Effector memory CD8-positive, alpha-beta T cell (primary cell): ENCODE data around the gene SRCIN1.
A peak's percentile ranks its signal among the peaks of the same experiment; 100 is the strongest.

ENCODE experiments used
- ATAC-seq: fragments of 150-1000 bp; cut with Tn5 transposase; replicated peaks from 2 replicates; pipeline ENCODE4 v1.10.0; 2021; ENCODE audit warnings: mild to moderate bottlenecking, moderate library complexity
- DNase-seq, 3 experiments: peaks; one replicate each; pipeline ENCODE4 v3.0.0; 2021
- H3K27ac Mint-ChIP-seq, 2 donors: one replicate each; pipeline ENCODE4 v1.8.0; 2022; ENCODE audit warnings: mild to moderate bottlenecking in 2 of 2, mixed read lengths in 2 of 2, moderate library complexity in 2 of 2
- H3K27me3 Mint-ChIP-seq, 2 donors: one replicate each; pipeline ENCODE4 v1.8.0; 2022; ENCODE audit warnings: mixed read lengths in 2 of 2
- H3K36me3 Mint-ChIP-seq: one replicate; pipeline ENCODE4 v1.8.0; 2022; ENCODE audit warnings: mild to moderate bottlenecking, moderate library complexity, mixed read lengths; ENCODE audit not compliant: insufficient read depth
- H3K4me1 Mint-ChIP-seq, 2 donors: one replicate each; pipeline ENCODE4 v1.8.0; 2022; ENCODE audit warnings: low read depth in 2 of 2, mixed read lengths in 2 of 2
- H3K4me3 Mint-ChIP-seq, 2 donors: one replicate each; pipeline ENCODE4 v1.8.0; 2022; ENCODE audit warnings: mild to moderate bottlenecking in 2 of 2, mixed read lengths in 2 of 2, moderate library complexity in 2 of 2
- H3K9me3 Mint-ChIP-seq, 2 donors: one replicate each; pipeline ENCODE4 v1.8.0; 2022; ENCODE audit warnings: mixed read lengths in 2 of 2

The SRCIN1 gene

GRCh38 chr17:38577244-38577643 lies 28.5 kb downstream of the SRCIN1 start:
- H3K27ac Mint-ChIP-seq = no peak overlapping the region
- peaks cover 5 to 14% of the 10 kb centered on the region in 2 donors for H3K4me1 Mint-ChIP-seq
- peaks cover 72 to 93% of the 10 kb centered on the region in 2 donors for H3K27me3 Mint-ChIP-seq
- no peak for DNase-seq
- no peaks in the 10 kb centered on the region for H3K9me3 Mint-ChIP-seq
- no peak overlapping the region for H3K4me3 Mint-ChIP-seq
- ATAC-seq = no peak
- no peaks in the 10 kb centered on the region for H3K36me3 Mint-ChIP-seq

- no peaks in the 10 kb centered on the region for H3K36me3 Mint-ChIP-seq
- no peak overlapping the region for H3K4me3 Mint-ChIP-seq
- no peaks in the 10 kb centered on the region for H3K9me3 Mint-ChIP-seq
- no peak for ATAC-seq
- peaks cover 82 to 95% of the 10 kb centered on the region in 2 donors for H3K27me3 Mint-ChIP-seq
- no peak overlapping the region for H3K27ac Mint-ChIP-seq
- DNase-seq = no peak
- peaks cover 7 to 14% of the 10 kb centered on the region in 2 donors for H3K4me1 Mint-ChIP-seq
Measured at GRCh38 chr17:38575781-38576180, 30.0 kb downstream of the SRCIN1 start.

DNA sequence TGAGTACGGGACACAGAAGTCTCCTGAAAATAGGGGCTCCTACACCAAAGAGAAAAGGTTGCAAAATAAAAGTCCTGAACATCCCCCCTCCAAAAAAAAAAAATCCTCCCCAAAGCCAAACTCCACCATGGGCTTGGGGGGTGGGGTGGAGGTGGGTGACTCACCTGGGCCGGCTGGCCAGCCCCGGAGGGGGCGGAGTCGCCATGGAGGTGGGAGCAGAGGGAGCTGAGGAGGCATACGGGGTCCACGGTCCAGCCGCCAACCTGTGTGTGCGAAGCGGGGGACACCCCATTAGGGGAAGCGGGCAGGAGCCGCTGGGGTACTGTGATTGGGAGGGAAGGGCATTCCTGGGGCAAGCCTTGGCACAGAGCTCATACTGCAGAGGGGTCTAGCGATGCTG lies 31.0 kb downstream of the SRCIN1 start:
- Mint-ChIP-seq H3K4me1 (peaks cover 7 to 12% of the 10 kb centered on the region in 2 donors), H3K27ac (no peak overlapping the region), H3K36me3 (no peaks in the 10 kb centered on the region), H3K4me3 (no peak overlapping the region), H3K27me3 (peaks cover 82 to 95% of the 10 kb centered on the region in 2 donors), H3K9me3 (no peaks in the 10 kb centered on the region)
- DNase-seq = no peak
- ATAC-seq = no peak

DNA sequence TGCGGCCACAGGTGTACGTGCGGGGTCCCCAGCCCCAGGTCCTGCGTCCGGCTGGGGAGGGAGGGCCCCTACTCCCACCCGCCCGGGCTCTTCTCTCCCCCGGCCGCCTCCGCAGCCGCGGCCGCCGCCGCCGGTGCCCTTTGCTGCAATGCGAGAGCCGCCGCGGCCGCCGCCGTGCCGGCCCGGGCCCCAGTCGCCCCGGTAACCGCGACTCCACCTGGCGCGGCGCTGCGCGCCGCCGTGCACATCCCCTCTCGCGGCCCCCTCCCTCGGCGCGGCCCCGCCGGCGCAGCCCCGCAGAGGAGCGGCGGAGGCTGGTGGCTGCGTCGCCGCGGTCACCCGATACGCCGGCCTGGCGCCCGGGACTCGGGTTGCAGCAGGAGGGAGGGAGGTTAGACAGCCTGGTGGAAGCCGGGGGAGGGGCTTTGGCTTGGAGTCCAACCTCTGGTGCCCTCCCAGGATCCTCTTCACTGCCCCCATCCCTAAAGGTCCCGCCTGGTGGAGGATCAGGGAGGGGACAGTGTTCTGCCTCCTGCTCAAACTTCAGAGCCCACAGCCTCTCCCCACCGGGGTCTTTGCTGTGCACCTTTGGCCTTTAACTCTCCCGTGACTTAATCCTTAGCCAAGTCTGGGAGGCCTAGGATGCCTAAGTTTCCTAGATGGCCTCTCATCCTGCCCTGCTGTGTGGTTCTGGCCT lies 32.9 kb downstream of the SRCIN1 start:
- ATAC-seq (peak; percentile 71), DNase-seq (no peak)
- H3K9me3 Mint-ChIP-seq = no peaks in the 10 kb centered on the region
- H3K27me3 Mint-ChIP-seq = peaks cover 88 to 95% of the 10 kb centered on the region in 2 donors
- peaks cover 5 to 7% of the 10 kb centered on the region in 2 donors for H3K4me1 Mint-ChIP-seq
- H3K27ac Mint-ChIP-seq = no peak overlapping the region
- no peaks in the 10 kb centered on the region for H3K36me3 Mint-ChIP-seq
- peak overlapping the region; percentile 46 to 54 for H3K4me3 Mint-ChIP-seq

DNA sequence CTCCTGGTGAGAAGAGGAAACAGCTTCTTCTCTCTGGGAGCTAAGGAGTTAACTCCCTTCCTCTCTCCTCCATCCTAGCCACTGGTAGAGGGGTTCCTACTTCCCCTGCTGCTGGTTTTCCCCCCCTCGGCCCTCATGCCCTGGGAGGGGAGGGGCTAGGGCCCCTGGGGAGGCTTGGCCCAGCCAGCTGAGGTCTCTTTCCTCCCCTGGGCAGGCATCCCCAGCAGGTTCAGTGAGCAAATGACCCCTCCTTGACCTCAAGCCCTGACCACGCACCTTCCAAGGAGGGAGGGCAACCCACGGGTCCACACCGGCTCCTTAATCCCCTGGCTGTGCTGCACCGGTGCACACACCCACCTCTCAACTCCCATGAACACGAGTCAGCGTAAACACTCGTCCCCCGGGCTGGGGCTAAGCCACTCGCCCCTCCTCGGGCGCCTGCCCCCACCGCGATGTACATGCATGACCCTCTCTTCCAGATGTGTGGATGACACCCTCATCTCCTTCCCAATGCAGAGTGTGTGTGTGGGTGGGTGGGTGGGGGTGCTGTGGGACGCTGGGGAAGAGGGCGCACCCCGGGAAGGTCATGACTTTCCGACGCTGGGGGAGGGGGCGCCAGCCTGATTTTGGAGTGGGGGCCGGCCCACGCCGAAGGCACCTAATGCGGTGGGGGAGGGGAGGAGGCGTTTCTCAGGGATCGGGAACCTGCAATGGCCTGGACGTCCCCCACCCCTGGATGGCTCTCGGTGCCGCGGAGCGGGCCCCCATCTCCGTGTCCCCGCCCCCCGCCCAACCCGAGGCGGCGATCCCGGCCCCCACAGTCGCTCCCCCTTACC lies 33.7 kb downstream of the SRCIN1 start:
- H3K4me3 Mint-ChIP-seq = peak overlapping the region; percentile 5 to 23
- peaks cover 88 to 95% of the 10 kb centered on the region in 2 donors for H3K27me3 Mint-ChIP-seq
- ATAC-seq (no peak), DNase-seq (no peak)
- H3K36me3 Mint-ChIP-seq = no peaks in the 10 kb centered on the region
- H3K9me3 Mint-ChIP-seq = no peaks in the 10 kb centered on the region
- H3K27ac Mint-ChIP-seq = no peak overlapping the region
- peaks cover 5 to 7% of the 10 kb centered on the region in 2 donors for H3K4me1 Mint-ChIP-seq

GRCh38 chr17:38569701-38570512 lies 35.8 kb downstream of the SRCIN1 start:
- Mint-ChIP-seq H3K36me3 (no peaks in the 10 kb centered on the region), H3K9me3 (no peaks in the 10 kb centered on the region), H3K4me3 (no peak overlapping the region), H3K27me3 (peaks cover 89 to 95% of the 10 kb centered on the region in 2 donors), H3K4me1 (peaks cover 5 to 7% of the 10 kb centered on the region in 2 donors), H3K27ac (no peak overlapping the region)
- DNase-seq (no peak), ATAC-seq (no peak)

GRCh38 chr17:38568845-38569510 lies 36.8 kb downstream of the SRCIN1 start:
- no peaks in the 10 kb centered on the region for H3K9me3 Mint-ChIP-seq
- ATAC-seq (no peak), DNase-seq (no peak)
- no peak overlapping the region for H3K4me3 Mint-ChIP-seq
- H3K27me3 Mint-ChIP-seq = peaks cover 93 to 95% of the 10 kb centered on the region in 2 donors
- H3K27ac Mint-ChIP-seq = no peak overlapping the region
- no peaks in the 10 kb centered on the region for H3K36me3 Mint-ChIP-seq
- H3K4me1 Mint-ChIP-seq = peaks cover 5 to 7% of the 10 kb centered on the region in 2 donors

DNA sequence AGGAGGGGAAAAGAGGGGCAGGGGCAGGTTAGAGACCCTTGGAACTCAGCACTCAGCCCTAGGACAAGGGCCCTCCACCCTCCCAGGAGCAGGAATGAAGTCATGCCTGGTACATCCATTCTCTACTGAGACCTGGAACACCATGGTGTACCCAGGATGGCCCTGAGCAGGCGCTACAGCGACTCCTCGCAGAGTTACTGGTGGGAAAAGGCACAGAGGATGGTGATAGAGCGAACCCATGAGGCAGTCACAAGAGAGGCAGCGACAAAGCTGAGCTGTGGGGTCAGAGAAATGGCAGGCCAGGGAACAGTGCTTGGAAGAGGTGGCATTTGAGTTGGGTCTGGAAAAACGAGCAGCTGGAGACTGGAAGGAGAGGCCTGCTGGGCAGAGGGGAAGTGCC lies 37.5 kb downstream of the SRCIN1 start:
- Mint-ChIP-seq H3K27ac (no peak overlapping the region), H3K27me3 (peaks cover 93 to 95% of the 10 kb centered on the region in 2 donors), H3K9me3 (no peaks in the 10 kb centered on the region), H3K4me3 (no peak overlapping the region), H3K4me1 (peaks cover 9 to 10% of the 10 kb centered on the region in 2 donors), H3K36me3 (peaks cover 3% of the 10 kb centered on the region)
- no peak for DNase-seq
- ATAC-seq = no peak

DNA sequence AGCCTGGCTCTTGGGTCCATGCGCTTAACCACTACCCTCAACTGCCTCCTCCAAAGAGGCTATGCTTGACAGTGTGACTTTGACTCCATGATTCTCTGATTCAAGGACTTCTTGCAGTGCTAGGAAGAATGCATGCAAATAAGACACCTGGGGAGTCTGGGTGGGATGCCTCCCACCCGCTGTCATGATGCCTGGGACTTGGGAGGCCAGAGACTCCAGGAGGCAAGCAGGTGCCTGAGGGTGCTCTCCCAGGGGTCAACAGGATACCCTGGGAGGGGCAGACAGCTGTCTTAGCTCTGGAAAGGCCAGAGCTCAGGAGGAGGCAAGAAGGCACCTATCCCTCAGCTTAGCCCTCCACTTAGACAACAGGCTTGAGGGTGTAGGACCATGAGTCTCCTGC lies 38.4 kb downstream of the SRCIN1 start:
- peaks cover 9 to 12% of the 10 kb centered on the region in 2 donors for H3K4me1 Mint-ChIP-seq
- H3K9me3 Mint-ChIP-seq = no peaks in the 10 kb centered on the region
- H3K4me3 Mint-ChIP-seq = no peak overlapping the region
- H3K27ac Mint-ChIP-seq = no peak overlapping the region
- H3K27me3 Mint-ChIP-seq = peaks cover 99 to 100% of the 10 kb centered on the region in 2 donors
- DNase-seq (no peak), ATAC-seq (no peak)
- peaks cover 4% of the 10 kb centered on the region for H3K36me3 Mint-ChIP-seq

DNA sequence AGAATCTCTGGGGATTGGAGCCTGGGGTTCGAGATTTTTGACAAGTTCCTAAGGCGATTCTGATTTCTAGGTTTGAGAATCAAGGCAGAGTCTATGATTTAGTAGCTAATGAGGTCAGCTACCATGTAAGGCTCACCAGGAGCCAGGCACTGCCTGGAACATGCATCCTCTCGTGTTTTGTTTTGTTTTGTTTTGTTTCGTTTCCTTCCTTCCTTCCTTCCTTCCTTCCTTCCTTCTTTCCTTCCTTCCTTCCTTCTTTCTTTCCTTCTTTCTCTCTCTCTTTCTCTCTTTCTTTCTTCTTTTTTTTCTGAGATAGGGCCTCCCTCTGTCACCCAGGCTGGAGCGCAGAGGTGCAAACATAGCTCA lies 39.1 kb downstream of the SRCIN1 start:
- DNase-seq = no peak
- H3K36me3 Mint-ChIP-seq = peaks cover 4% of the 10 kb centered on the region
- no peak overlapping the region for H3K27ac Mint-ChIP-seq
- no peaks in the 10 kb centered on the region for H3K9me3 Mint-ChIP-seq
- H3K4me1 Mint-ChIP-seq = peaks cover 6 to 13% of the 10 kb centered on the region in 2 donors
- no peak for ATAC-seq
- H3K4me3 Mint-ChIP-seq = no peak overlapping the region
- peaks cover 97 to 99% of the 10 kb centered on the region in 2 donors for H3K27me3 Mint-ChIP-seq

- peaks cover 94 to 96% of the 10 kb centered on the region in 2 donors for H3K27me3 Mint-ChIP-seq
- peaks cover 6 to 13% of the 10 kb centered on the region in 2 donors for H3K4me1 Mint-ChIP-seq
- peaks cover 4% of the 10 kb centered on the region for H3K36me3 Mint-ChIP-seq
- no peak overlapping the region for H3K4me3 Mint-ChIP-seq
- DNase-seq = no peak
- ATAC-seq = no peak
- H3K9me3 Mint-ChIP-seq = no peaks in the 10 kb centered on the region
- H3K27ac Mint-ChIP-seq = no peak overlapping the region
Measured at GRCh38 chr17:38565853-38566665, 39.7 kb downstream of the SRCIN1 start.

- DNase-seq (no peak), ATAC-seq (no peak)
- no peak overlapping the region for H3K27ac Mint-ChIP-seq
- H3K4me1 Mint-ChIP-seq = peaks cover 13 to 15% of the 10 kb centered on the region in 2 donors
- peaks cover 87 to 94% of the 10 kb centered on the region in 2 donors for H3K27me3 Mint-ChIP-seq
- no peak overlapping the region for H3K4me3 Mint-ChIP-seq
- peaks cover 7% of the 10 kb centered on the region for H3K36me3 Mint-ChIP-seq
- H3K9me3 Mint-ChIP-seq = no peaks in the 10 kb centered on the region
Measured at GRCh38 chr17:38564869-38565268, 40.9 kb downstream of the SRCIN1 start.
